ENCODE measurements around the gene DNAH10. TPM values are rescaled to one million over a fixed set of nuclear protein-coding genes. Genes with fewer than 3 reads are reported as not detected.

Gene DNAH10
- total and polyA plus RNA-seq, 2 of the 4 experiments (the other 2 are of a cell fraction) = 0.18 to 0.22 TPM

DNA sequence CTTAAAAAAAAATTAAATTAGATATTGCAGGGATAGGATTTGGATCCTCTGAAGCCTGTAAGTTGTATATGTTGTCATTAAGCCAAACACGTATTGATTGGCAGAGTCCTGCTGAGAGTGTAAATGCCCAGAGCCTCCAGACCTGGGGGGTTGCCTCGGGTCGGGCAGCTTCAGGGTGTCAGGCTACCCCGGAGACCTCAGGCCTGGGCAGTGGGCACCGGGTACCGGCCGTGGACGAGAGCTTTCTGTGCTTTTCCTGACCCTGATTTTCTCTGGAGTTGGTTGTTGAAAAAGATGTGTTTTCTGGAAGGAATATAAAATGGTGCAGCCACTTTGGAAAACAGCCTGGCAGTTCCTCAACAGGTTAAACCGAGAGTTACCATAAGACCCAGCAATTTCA, 96.1 kb downstream of the DNAH10 start:
- Histone ChIP-seq H2BK5ac (ENCODE audit: low read depth, low read length, poor library complexity, severe bottlenecking) (no peak overlapping the region), H2AFZ (replicated peaks; ENCODE audit: low read length, poor library complexity) (no peak overlapping the region), H3K18ac (ENCODE audit: low read depth, low read length) (no peak overlapping the region), H3K4me1 (ENCODE audit: control insufficient read depth, insufficient read depth, low read length) (no peaks in the 10 kb centered on the region), H4K20me1 (ENCODE audit: insufficient read depth, low read length) (no peaks in the 10 kb centered on the region), H4K5ac (ENCODE audit: low read depth, low read length) (no peak overlapping the region), H3K4me3 (ENCODE audit: insufficient read depth, low read depth, low read length) (no peak overlapping the region), H2AK5ac (ENCODE audit: low read depth, low read length) (no peak overlapping the region), H2BK120ac (ENCODE audit: low read depth, low read length) (no peak overlapping the region), H3K56ac (ENCODE audit: extremely low read depth, insufficient read depth, low read length) (no peak overlapping the region), H3K27me3 (ENCODE audit: control insufficient read depth, insufficient read depth, low read length) (peaks cover 23% of the 10 kb centered on the region), H3K9me3 (ENCODE audit: control insufficient read depth, insufficient read depth, low read length) (no peaks in the 10 kb centered on the region), H4K91ac (ENCODE audit: insufficient read depth, low read depth, low read length) (no peak overlapping the region), H2AK9ac (replicated peaks; ENCODE audit: low read depth, low read length, poor library complexity) (no peak overlapping the region), H4K8ac (ENCODE audit: low read depth in 2 of 2, low read length in 2 of 2) (no peak overlapping the region), H2BK20ac (ENCODE audit: low read depth, low read length) (no peak overlapping the region), H3K9me1 (ENCODE audit: insufficient read depth, low read length) (no peaks in the 10 kb centered on the region), H3K14ac (replicated peaks; ENCODE audit: low read depth, low read length) (no peak overlapping the region), H3K79me1 (ENCODE audit: low read depth in 1 of 2, low read length in 2 of 2) (no peaks in the 10 kb centered on the region), H3K27ac (ENCODE audit: insufficient read depth, low read length) (no peak overlapping the region), H2BK15ac (ENCODE audit: low read depth, low read length) (no peak overlapping the region), H3K36me3 (ENCODE audit: control insufficient read depth, insufficient read depth, low read length) (no peaks in the 10 kb centered on the region), H3K23ac (ENCODE audit: low read depth, low read length) (no peak overlapping the region), H3K9ac (ENCODE audit: low read depth, low read length) (no peak overlapping the region), H3K4ac (ENCODE audit: low read depth, low read length) (no peak overlapping the region), H3K4me2 (ENCODE audit: low read depth, low read length) (no peak overlapping the region)
- ChIA-PET CTCF (no interaction called here), POLR2A (ENCODE audit: unreplicated experiment) (no interaction called here)
- in situ Hi-C loops (cut with MboI; ENCODE audit: low sequenced_read_pairs) (no loop called here), intact Hi-C loops (cut with micrococcal nuclease) (no loop called here), dilution Hi-C loops (cut with HindIII; ENCODE audit: low sequenced_read_pairs, unreplicated experiment) (no loop called here)
- BruUV-seq (replicated peaks) = no TSS peak
- no peak for DNase-seq
- TF ChIP-seq FOS (IDR thresholded peaks at IDR 0.05; ENCODE audit: low read depth, low read length) (no peak), POLR2A (IDR thresholded peaks at IDR 0.05; ENCODE audit: low read depth, low read length) (no peak), BHLHE40 (IDR thresholded peaks at IDR 0.05; ENCODE audit: low read depth, low read length) (no peak), CEBPB (IDR thresholded peaks at IDR 0.05; ENCODE audit: low read depth, low read length) (no peak), ELK1 (IDR thresholded peaks at IDR 0.05; ENCODE audit: borderline replicate concordance, low read depth, low read length) (no peak), RFX5 (IDR thresholded peaks at IDR 0.05; ENCODE audit: low read depth, low read length) (no peak), MXI1 (IDR thresholded peaks at IDR 0.05; ENCODE audit: borderline replicate concordance, low read depth, low read length) (no peak), CHD1 (IDR thresholded peaks at IDR 0.05; ENCODE audit: low read depth, low read length) (no peak), RCOR1 (IDR thresholded peaks at IDR 0.05; ENCODE audit: insufficient replicate concordance, low read length) (no peak), USF2 (IDR thresholded peaks at IDR 0.05; ENCODE audit: low read depth, low read length) (no peak), NFE2L2 (IDR thresholded peaks at IDR 0.05; ENCODE audit: low read depth, low read length) (no peak)
- ATAC-seq (ENCODE audit: low read depth) = no peak
- WGBS, 2 experiments (ENCODE audit: extremely low coverage in 2 of 2, insufficient read length in 1 of 2) = 40% methylated on average over 1 of the region's 9 CpGs; no CpG with 5 or more reads in 1 of the 2 experiments
